ENCODE data around the gene SCN3A.

- TF ChIP-seq GATA3 (IDR thresholded peaks at IDR 0.05; ENCODE audit: low read depth, low read length) (no peak), GATA2 (IDR thresholded peaks at IDR 0.05; ENCODE audit: low read depth, low read length) (no peak)
Observed at GRCh38 chr2:165070076-165070475, 133.8 kb downstream of the SCN3A start.
